Astrocyte of the cerebellum (primary cell): Measurements from ENCODE around the gene MAP3K7.

Experiments used
- DNase-seq: peaks from one replicate; pipeline ENCODE4 v3.0.0-alpha.2; 2011; ENCODE audit warnings: low read depth
- H3K4me3 ChIP-seq: 2 replicates; pipeline ENCODE4 v1.5.1; 2011; ENCODE audit warnings: mild to moderate bottlenecking, low read depth, low read length, moderate library complexity
- CTCF ChIP-seq: IDR thresholded peaks from 2 replicates; pipeline ENCODE4 v1.5.1; 2012; ENCODE audit warnings: low read length, low read depth, moderate library complexity, mild to moderate bottlenecking; ENCODE audit errors: missing control alignments
- in situ Hi-C: cut with HindIII; loops from 2 replicates; pipeline ENCODE4 v1.10.0; 2017; ENCODE audit warnings: low sequenced_read_pairs

The MAP3K7 gene

GRCh38 chr6:90492369-90492768, 94.5 kb downstream of the MAP3K7 start:
- H3K4me3 ChIP-seq, result no peak overlapping the region
- no peak for DNase-seq
- in situ Hi-C loops, result loop anchor here (25.0 kb wide), 1 partner anchor 530 kb away; no protein-coding TSS in a partner anchor
- TF ChIP-seq CTCF, result no peak

- in situ Hi-C loops, result loop anchor here (25.0 kb wide), 1 partner anchor 528 kb away; no protein-coding TSS in a partner anchor
- TF ChIP-seq CTCF, result no peak
- no peak for DNase-seq
- H3K4me3 ChIP-seq, result no peak overlapping the region
Observed at GRCh38 chr6:90490030-90490716, 96.7 kb downstream of the MAP3K7 start.

- no peak for DNase-seq
- no peak for TF ChIP-seq CTCF
- in situ Hi-C loops, result loop anchor here (25.0 kb wide), 1 partner anchor 527 kb away; no protein-coding TSS in a partner anchor
- H3K4me3 ChIP-seq, result no peak overlapping the region
Observed at GRCh38 chr6:90488816-90489215, 98.1 kb downstream of the MAP3K7 start.

GRCh38 chr6:90485635-90486277, 101.1 kb downstream of the MAP3K7 start:
- DNase-seq, result no peak
- H3K4me3 ChIP-seq, result no peak overlapping the region
- no peak for TF ChIP-seq CTCF
- in situ Hi-C loops, result loop anchor here (25.0 kb wide), 1 partner anchor 523 kb away; no protein-coding TSS in a partner anchor

- DNase-seq, result no peak
- in situ Hi-C loops, result loop anchor here (25.0 kb wide), 1 partner anchor 523 kb away; no protein-coding TSS in a partner anchor
- no peak for TF ChIP-seq CTCF
- no peak overlapping the region for H3K4me3 ChIP-seq
Observed at GRCh38 chr6:90484903-90485302, 102.0 kb downstream of the MAP3K7 start.

- TF ChIP-seq CTCF, result no peak
- no peak for DNase-seq
- in situ Hi-C loops, result loop anchor here (25.0 kb wide), 1 partner anchor 522 kb away; no protein-coding TSS in a partner anchor
- no peak overlapping the region for H3K4me3 ChIP-seq
Observed at GRCh38 chr6:90484385-90484784, 102.5 kb downstream of the MAP3K7 start.
